Measurements from ENCODE around the gene ZNF45. TPM values are rescaled to one million over a fixed set of nuclear protein-coding genes. Genes with fewer than 3 reads are reported as not detected.
"Not testable (repeated sequence)": the region's sequence is repeated elsewhere in the genome, so short reads cannot be mapped to it uniquely, and the experiment has no call there.

The ZNF45 gene
- total and polyA plus RNA-seq, 2 donors (not counting 3 experiments of a cell fraction or from before 2014, with no cell fraction given): 6.1 to 10.8 TPM

DNA sequence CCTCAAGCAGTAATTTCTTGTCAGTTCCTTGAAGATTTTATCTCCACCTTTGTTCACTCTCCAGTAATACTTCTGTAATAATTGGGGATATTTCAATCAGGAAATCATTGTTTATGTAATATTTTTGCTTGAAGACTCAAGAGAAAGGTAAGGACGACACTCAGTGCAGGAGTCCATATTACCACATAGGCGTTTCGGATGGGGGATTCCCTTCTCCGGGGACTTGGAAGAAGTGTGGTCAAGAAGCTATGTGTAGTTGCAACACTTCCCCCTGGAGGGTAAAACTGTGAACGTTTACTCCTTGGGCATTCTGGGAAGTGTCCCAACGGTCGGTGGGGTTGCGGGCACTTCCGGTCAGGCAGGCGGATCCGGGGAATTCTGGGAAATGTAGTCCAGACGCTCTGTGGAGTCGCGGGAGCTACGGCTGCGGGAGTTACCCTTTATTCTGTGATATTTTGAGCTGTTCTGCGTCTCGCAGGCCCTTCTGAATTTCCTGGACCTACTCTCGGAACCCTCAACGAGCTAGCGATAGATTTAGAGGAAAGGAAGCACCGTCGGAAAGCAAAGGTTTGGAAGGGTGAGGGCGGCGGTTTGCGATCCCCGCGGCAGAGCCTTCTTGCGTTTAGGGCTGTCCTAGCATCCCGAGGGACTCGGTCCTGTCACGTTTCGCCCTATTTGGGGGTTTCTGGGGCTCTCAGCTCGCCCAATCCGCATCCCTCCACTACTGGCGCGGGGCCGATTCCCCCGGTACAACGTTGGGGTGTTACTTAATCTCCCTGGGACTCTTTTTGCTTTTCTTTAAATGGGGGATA, 16.0 kb upstream of the ZNF45 start, which contains the start of gene ZNF221:
ZNF221 (plus strand) TSS at position 395 of the 812 bp plus-strand sequence. CDS start 11,499 bp downstream, outside the sequence.
- Histone ChIP-seq H3K27me3 (ENCODE audit: control insufficient read depth in 2 of 2, insufficient read depth in 2 of 2, low read length in 2 of 2) (no peaks in the 10 kb centered on the region), H3K4me2 (ENCODE audit: insufficient read depth, low read length) (peak within 1 kb of the TSS; percentile 85), H3K4me3 (replicated peaks in 1 of 3; ENCODE audit: insufficient read depth in 1 of 3, low read depth in 1 of 3, low read length in 3 of 3) (peak within 1 kb of the TSS; percentile 49 to 73 (median 55)), H3K79me2 (ENCODE audit: control insufficient read depth, insufficient read depth, low read length) (no peaks in the 10 kb centered on the region), H3K9me3 (replicated peaks; ENCODE audit: control insufficient read depth, insufficient read depth, low read length) (no peaks in the 10 kb centered on the region), H4K20me1 (replicated peaks; ENCODE audit: control insufficient read depth, extremely low read depth, insufficient read depth, low read length) (no peaks in the 10 kb centered on the region), H3K4me1 (ENCODE audit: control insufficient read depth, extremely low read depth, insufficient read depth, low read length) (no peaks in the 10 kb centered on the region), H3K36me3 (ENCODE audit: control insufficient read depth in 2 of 2, extremely low read depth in 1 of 2, insufficient read depth in 2 of 2, low read length in 2 of 2) (no peaks in the 10 kb centered on the region), H3K27ac (ENCODE audit: insufficient read depth, low read depth, low read length) (peak within 1 kb of the TSS; percentile 4), H2AFZ (ENCODE audit: low read depth, low read length) (peak within 1 kb of the TSS; percentile 93), H3K9ac (replicated peaks; ENCODE audit: extremely low read depth, insufficient read depth, low read length) (peak within 1 kb of the TSS; percentile 37), H3K9me1 (replicated peaks; ENCODE audit: control insufficient read depth, extremely low read depth, insufficient read depth, low read length) (no peaks in the 10 kb centered on the region)
- CTCF ChIA-PET: interaction anchor here (0.7 to 2.1 kb wide), 21 partner anchors 9 to 416 kb away, joined by 3 to 35 read pairs (median 3); partner anchors contain the start of genes ZNF223, ZNF227 and ZNF45
- peak; percentile 98 for DNase-seq (ENCODE audit: low read depth, low spot score)
- TSS peak; percentile 62 for BruUV-seq (replicated peaks)
- POLR2A ChIA-PET: interaction anchor here (1.2 kb wide), 1 partner anchor 16 kb away, joined by 8 read pairs; the partner anchor contains the start of gene ZNF45
- dilution Hi-C loops (cut with MboI; ENCODE audit: extremely low pct_ligation_motif_present, low sequenced_read_pairs) (no loop called here), intact Hi-C loops (cut with micrococcal nuclease) (loop anchor here (1.0 to 2.0 kb wide), 8 partner anchors 16 to 405 kb away; partner anchors contain the start of genes ZNF112, ZNF155, ZNF222 and ZNF225)
- peak; percentile 100 for FAIRE-seq
- TF ChIP-seq POLR2AphosphoS5 (IDR thresholded peaks at IDR 0.05; ENCODE audit: insufficient read depth, low read depth, low read length) (peak; percentile 66), POLR2A (IDR thresholded peaks at IDR 0.05; ENCODE audit: low read depth, low read length) (no peak), GATA2 (IDR thresholded peaks at IDR 0.05; ENCODE audit: insufficient read depth, insufficient read length, low read depth, low read length) (peak; percentile 20)
- TF ChIP-seq, protein P1, sequence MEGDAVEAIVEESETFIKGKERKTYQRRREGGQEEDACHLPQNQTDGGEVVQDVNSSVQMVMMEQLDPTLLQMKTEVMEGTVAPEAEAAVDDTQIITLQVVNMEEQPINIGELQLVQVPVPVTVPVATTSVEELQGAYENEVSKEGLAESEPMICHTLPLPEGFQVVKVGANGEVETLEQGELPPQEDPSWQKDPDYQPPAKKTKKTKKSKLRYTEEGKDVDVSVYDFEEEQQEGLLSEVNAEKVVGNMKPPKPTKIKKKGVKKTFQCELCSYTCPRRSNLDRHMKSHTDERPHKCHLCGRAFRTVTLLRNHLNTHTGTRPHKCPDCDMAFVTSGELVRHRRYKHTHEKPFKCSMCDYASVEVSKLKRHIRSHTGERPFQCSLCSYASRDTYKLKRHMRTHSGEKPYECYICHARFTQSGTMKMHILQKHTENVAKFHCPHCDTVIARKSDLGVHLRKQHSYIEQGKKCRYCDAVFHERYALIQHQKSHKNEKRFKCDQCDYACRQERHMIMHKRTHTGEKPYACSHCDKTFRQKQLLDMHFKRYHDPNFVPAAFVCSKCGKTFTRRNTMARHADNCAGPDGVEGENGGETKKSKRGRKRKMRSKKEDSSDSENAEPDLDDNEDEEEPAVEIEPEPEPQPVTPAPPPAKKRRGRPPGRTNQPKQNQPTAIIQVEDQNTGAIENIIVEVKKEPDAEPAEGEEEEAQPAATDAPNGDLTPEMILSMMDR (IDR thresholded peaks at IDR 0.05; ENCODE audit: extremely low read depth in 1 of 2, insufficient read depth in 1 of 2, low read depth in 1 of 2, low read length in 2 of 2): peak; percentile 41 to 60

DNA sequence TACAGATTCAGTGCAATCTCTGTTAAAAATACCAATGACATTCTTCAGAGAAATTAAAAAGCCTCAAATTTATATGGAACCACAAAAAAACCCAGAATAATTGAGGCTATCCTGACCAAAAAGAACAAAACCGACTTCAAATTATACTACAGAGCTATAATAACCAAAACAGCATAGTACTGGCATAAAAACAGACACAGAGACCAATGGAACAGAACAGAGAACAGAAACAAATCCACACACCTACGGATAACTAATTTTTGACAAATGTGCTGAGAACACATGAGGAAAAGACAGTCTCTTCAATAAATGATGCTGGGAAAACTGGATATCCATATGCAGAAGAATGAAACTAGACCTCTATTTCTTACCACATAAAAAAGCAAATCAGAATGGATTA, 14.7 kb upstream of the ZNF45 start:
- DNase-seq (ENCODE audit: low read depth, low spot score); H3K9me1 ChIP-seq (replicated peaks; ENCODE audit: control insufficient read depth, extremely low read depth, insufficient read depth, low read length); H2AFZ ChIP-seq (ENCODE audit: low read depth, low read length); H3K27me3 ChIP-seq (ENCODE audit: control insufficient read depth in 2 of 2, insufficient read depth in 2 of 2, low read length in 2 of 2); dilution Hi-C loops (cut with MboI; ENCODE audit: extremely low pct_ligation_motif_present, low sequenced_read_pairs); H3K4me2 ChIP-seq (ENCODE audit: insufficient read depth, low read length); H3K9ac ChIP-seq (replicated peaks; ENCODE audit: extremely low read depth, insufficient read depth, low read length); CTCF ChIA-PET; H3K4me1 ChIP-seq (ENCODE audit: control insufficient read depth, extremely low read depth, insufficient read depth, low read length); H3K36me3 ChIP-seq (ENCODE audit: control insufficient read depth in 2 of 2, extremely low read depth in 1 of 2, insufficient read depth in 2 of 2, low read length in 2 of 2); H3K9me3 ChIP-seq (replicated peaks; ENCODE audit: control insufficient read depth, insufficient read depth, low read length); BruUV-seq (replicated peaks); POLR2A ChIA-PET; FAIRE-seq; H3K4me3 ChIP-seq (replicated peaks in 1 of 3; ENCODE audit: insufficient read depth in 1 of 3, low read depth in 1 of 3, low read length in 3 of 3); H3K79me2 ChIP-seq (ENCODE audit: control insufficient read depth, insufficient read depth, low read length); H4K20me1 ChIP-seq (replicated peaks; ENCODE audit: control insufficient read depth, extremely low read depth, insufficient read depth, low read length); H3K27ac ChIP-seq (ENCODE audit: insufficient read depth, low read depth, low read length): not testable (repeated sequence)
- intact Hi-C loops (cut with micrococcal nuclease): loop anchor here (1.0 to 2.0 kb wide), 2 partner anchors 75 to 184 kb away; partner anchors contain the start of gene ZNF222

DNA sequence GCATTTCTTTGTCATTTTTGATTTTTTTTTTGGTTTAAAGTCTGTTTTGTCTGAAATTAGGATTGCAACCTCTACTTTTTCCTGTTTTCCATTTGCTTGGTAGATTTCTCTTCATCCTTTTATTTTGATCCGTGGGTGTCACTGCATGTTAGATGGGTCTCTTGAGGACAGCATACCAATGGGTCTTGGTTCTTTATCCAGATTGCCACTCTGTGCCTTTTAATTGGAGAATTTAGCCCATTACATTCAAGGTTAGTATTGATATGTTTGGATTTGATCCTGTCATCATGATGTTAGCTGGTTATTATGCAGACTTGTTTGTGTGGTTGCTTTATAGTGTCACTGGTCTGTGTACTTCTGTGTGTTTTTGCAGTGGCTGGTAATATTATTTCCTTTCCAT, 12.3 kb upstream of the ZNF45 start:
- BruUV-seq (replicated peaks); intact Hi-C loops (cut with micrococcal nuclease): not testable (repeated sequence)

More for the DNA sequence above, 12.3 kb upstream of the ZNF45 start:
- CTCF ChIA-PET: interaction anchor here (1.7 kb wide), 1 partner anchor 12 kb away, joined by 11 read pairs; the partner anchor contains the start of gene ZNF45
- H4K20me1 ChIP-seq (replicated peaks; ENCODE audit: control insufficient read depth, extremely low read depth, insufficient read depth, low read length); H3K9me3 ChIP-seq (replicated peaks; ENCODE audit: control insufficient read depth, insufficient read depth, low read length); dilution Hi-C loops (cut with MboI; ENCODE audit: extremely low pct_ligation_motif_present, low sequenced_read_pairs); POLR2A ChIA-PET; H3K4me2 ChIP-seq (ENCODE audit: insufficient read depth, low read length); H2AFZ ChIP-seq (ENCODE audit: low read depth, low read length); H3K4me3 ChIP-seq (replicated peaks in 1 of 3; ENCODE audit: insufficient read depth in 1 of 3, low read depth in 1 of 3, low read length in 3 of 3); H3K27me3 ChIP-seq (ENCODE audit: control insufficient read depth in 2 of 2, insufficient read depth in 2 of 2, low read length in 2 of 2); H3K27ac ChIP-seq (ENCODE audit: insufficient read depth, low read depth, low read length); H3K9ac ChIP-seq (replicated peaks; ENCODE audit: extremely low read depth, insufficient read depth, low read length); H3K79me2 ChIP-seq (ENCODE audit: control insufficient read depth, insufficient read depth, low read length); H3K9me1 ChIP-seq (replicated peaks; ENCODE audit: control insufficient read depth, extremely low read depth, insufficient read depth, low read length); FAIRE-seq; H3K4me1 ChIP-seq (ENCODE audit: control insufficient read depth, extremely low read depth, insufficient read depth, low read length); H3K36me3 ChIP-seq (ENCODE audit: control insufficient read depth in 2 of 2, extremely low read depth in 1 of 2, insufficient read depth in 2 of 2, low read length in 2 of 2); DNase-seq (ENCODE audit: low read depth, low spot score): not testable (repeated sequence)
